HCT116 (cell line): Measurements from ENCODE around the gene RUFY2. TPM values are rescaled to one million over a fixed set of nuclear protein-coding genes. Genes with fewer than 3 reads are reported as not detected.

ENCODE experiments used
- ATAC-seq: fragments of 200-7000 bp; cut with Tn5 transposase; 2 replicates; pipeline ENCODE4 v1.9.1; 2020; ENCODE audit warnings: mild to moderate bottlenecking, moderate library complexity
- BruUV-seq: library from RNA; stranded (reverse); fragments of 400-500 nt; replicated peaks from 2 replicates; lab custom pipeline; 2021; lab: Mats Ljungman, UMichigan
- CTCF ChIA-PET: fragments of 300-600 bp; sonication (Branson Sonifier 250); formaldehyde crosslinking; loops from one replicate; lab custom pipeline; 2021; ENCODE audit warnings: antibody characterized with exemption; lab: Charles Lee
- POLR2A ChIA-PET: fragments of 300-600, 350-600 bp; sonication (Branson Sonifier 250); formaldehyde crosslinking; loops from one replicate; lab custom pipeline; 2021; ENCODE audit warnings: antibody characterized with exemption; lab: Charles Lee
- RAD21 ChIA-PET, 2 experiments: fragments of 300-600 bp; sonication (Branson Sonifier 250); formaldehyde crosslinking; loops; one replicate each; lab custom pipeline; 2023; ENCODE audit warnings: low total read pairs in 2 of 2; ENCODE audit not compliant: uncharacterized antibody in 2 of 2, unreplicated experiment in 2 of 2, low non-redundant PET in 1 of 2; lab: Charles Lee
- DNase-seq: peaks from one replicate; pipeline ENCODE4 v3.0.0-alpha.2; 2010; ENCODE audit warnings: low read depth, low spot score
- H2AFZ ChIP-seq: fragments of 200-600 bp; shearing (Covaris generic), sonication (generic); 2 replicates; pipeline ENCODE4 v1.6.1; 2017; ENCODE audit warnings: low read depth, mixed run types, mixed read lengths, antibody characterized with exemption, low read length; ENCODE audit not compliant: poor library complexity, severe bottlenecking
- H3K27ac ChIP-seq: 2 replicates; pipeline ENCODE4 v1.5.1; 2012; ENCODE audit warnings: low read depth, low read length
- H3K27me3 ChIP-seq: fragments of 200-600 bp; sonication (generic); 2 replicates; pipeline ENCODE4 v1.6.1; 2016; ENCODE audit warnings: mixed run types, low read length, mixed read lengths; ENCODE audit not compliant: insufficient read depth
- H3K36me3 ChIP-seq, 2 experiments: fragments of 200-500 bp in 1 of 2; fragments of 200-600 bp in 1 of 2; sonication (Bioruptor generic) in 1 of 2; sonication (generic) in 1 of 2; 2 replicates each; pipeline versions ENCODE4 v1.5.1 to v1.6.1; 2014 to 2016; ENCODE audit warnings: low read length in 2 of 2, inconsistent platforms in 1 of 2, mixed read lengths in 1 of 2, mixed run types in 1 of 2; ENCODE audit not compliant: insufficient read depth in 2 of 2, control insufficient read depth in 1 of 2
- H3K4me1 ChIP-seq, 2 experiments: fragments of 200-600 bp in 1 of 2; sonication (generic) in 1 of 2; 2 replicates each; pipeline versions ENCODE4 v1.5.1 to v1.6.1; 2012 to 2017; ENCODE audit warnings: low read length in 2 of 2, inconsistent platforms in 1 of 2, mild to moderate bottlenecking in 1 of 2, mixed read lengths in 1 of 2, mixed run types in 1 of 2, moderate library complexity in 1 of 2; ENCODE audit not compliant: insufficient read depth in 2 of 2, control insufficient read depth in 1 of 2
- H3K4me2 ChIP-seq: fragments of 200-600 bp; sonication (generic); 2 replicates; pipeline ENCODE4 v1.6.1; 2017; ENCODE audit warnings: mixed run types, low read length, mixed read lengths
- H3K4me3 ChIP-seq, 2 experiments: fragments of 200-600 bp in 1 of 2; sonication (generic) in 1 of 2; replicated peaks in 1 of 2; 2 replicates each; pipeline ENCODE4 v1.5.1; 2011 to 2016; ENCODE audit warnings: low read length in 2 of 2, control low read depth in 1 of 2, low read depth in 1 of 2, mild to moderate bottlenecking in 1 of 2, mixed read lengths in 1 of 2, mixed run types in 1 of 2
- H3K79me2 ChIP-seq: fragments of 200-600 bp; sonication (generic); 2 replicates; pipeline ENCODE4 v1.6.1; 2017; ENCODE audit warnings: mild to moderate bottlenecking, mixed run types, low read length, moderate library complexity, mixed read lengths; ENCODE audit not compliant: insufficient read depth
- H3K9ac ChIP-seq: fragments of 200-600 bp; sonication (generic); 2 replicates; pipeline ENCODE4 v1.6.1; 2016; ENCODE audit warnings: low read length, mixed read lengths
- H3K9me2 ChIP-seq: fragments of 200-600 bp; sonication (generic), shearing (Covaris generic); 2 replicates; pipeline ENCODE4 v1.6.1; 2017; ENCODE audit warnings: mixed run types, mild to moderate bottlenecking, moderate library complexity; ENCODE audit not compliant: insufficient read depth
- H3K9me3 ChIP-seq, 2 experiments: fragments of 200-500 bp in 1 of 2; fragments of 200-600 bp in 1 of 2; sonication (Bioruptor generic) in 1 of 2; sonication (generic) in 1 of 2; 2 replicates each; pipeline ENCODE4 v1.6.1; 2014 to 2017; ENCODE audit warnings: low read length in 2 of 2, mixed read lengths in 2 of 2, inconsistent platforms in 1 of 2, low read depth in 1 of 2, mild to moderate bottlenecking in 1 of 2, mixed run types in 1 of 2, moderate library complexity in 1 of 2; ENCODE audit not compliant: control insufficient read depth in 1 of 2, insufficient read depth in 1 of 2
- H4K20me1 ChIP-seq: fragments of 200-600 bp; sonication (generic), shearing (Covaris generic); 2 replicates; pipeline ENCODE4 v1.6.1; 2017; ENCODE audit warnings: mixed run types, mild to moderate bottlenecking, moderate library complexity; ENCODE audit not compliant: insufficient read depth
- CBX3 ChIP-seq: IDR thresholded peaks from 2 replicates; pipeline ENCODE4 v1.6.1; 2012; ENCODE audit warnings: low read depth
- CEBPB ChIP-seq: IDR thresholded peaks from 2 replicates; pipeline ENCODE4 v1.6.1; 2012; ENCODE audit warnings: low read depth
- EGR1 ChIP-seq: IDR thresholded peaks from 2 replicates; pipeline ENCODE4 v1.6.1; 2012; ENCODE audit warnings: low read depth
- EZH2 ChIP-seq: fragments of 200-600 bp; sonication (generic); IDR thresholded peaks from 2 replicates; pipeline ENCODE4 v1.6.1; 2017; ENCODE audit warnings: antibody characterized with exemption, mixed run types
- FOSL1 ChIP-seq: IDR thresholded peaks from 2 replicates; pipeline ENCODE4 v1.6.1; 2012; ENCODE audit warnings: low read depth
- JUND ChIP-seq: IDR thresholded peaks from 2 replicates; pipeline ENCODE4 v1.6.1; 2012
- POLR2A ChIP-seq: IDR thresholded peaks from 2 replicates; pipeline ENCODE4 v1.7.0; 2011; ENCODE audit warnings: borderline replicate concordance; ENCODE audit not compliant: insufficient read depth, insufficient read length; ENCODE audit errors: extremely low read depth
- POLR2AphosphoS5 ChIP-seq: IDR thresholded peaks from 2 replicates; pipeline ENCODE4 v1.6.1; 2011; ENCODE audit warnings: mild to moderate bottlenecking, low read depth, low read length, moderate library complexity
- SIN3A ChIP-seq: IDR thresholded peaks from 2 replicates; pipeline ENCODE4 v1.6.1; 2012; ENCODE audit warnings: low read depth
- SP1 ChIP-seq: IDR thresholded peaks from 2 replicates; pipeline ENCODE4 v1.6.1; 2012; ENCODE audit warnings: low read depth
- SRF ChIP-seq: IDR thresholded peaks from 2 replicates; pipeline ENCODE4 v1.6.1; 2012; ENCODE audit warnings: low read depth
- YY1 ChIP-seq: IDR thresholded peaks from 2 replicates; pipeline ENCODE4 v1.6.1; 2011; ENCODE audit warnings: low read length, low read depth, moderate library complexity, mild to moderate bottlenecking; ENCODE audit not compliant: insufficient replicate concordance; ENCODE audit errors: extremely low read depth
- ZNF274 ChIP-seq: fragments of 200-500 bp; sonication (Bioruptor generic); IDR thresholded peaks from 2 replicates; pipeline ENCODE4 v1.6.1; 2014; ENCODE audit warnings: mild to moderate bottlenecking, low read depth, low read length, inconsistent platforms
- intact Hi-C: fragments of 100-400 bp; cut with micrococcal nuclease; formaldehyde crosslinking; loops from 2 replicates; pipeline ENCODE4 v1.10.0; 2022
- total RNA-seq: library from RNA; stranded (reverse); gene quantifications from one replicate; pipeline ENCODE4 v1.2.1, GENCODE V29; 2021; ENCODE audit not compliant: unreplicated experiment
- TF ChIP-seq, protein P1 (sequence below): IDR thresholded peaks from 2 replicates; pipeline ENCODE4 v1.6.1; 2012
- TF ChIP-seq, protein P2 (sequence below), 3 experiments: fragments of 200-600 bp in 1 of 3; sonication (generic) in 1 of 3; IDR thresholded peaks in 2 of 3; conservative IDR thresholded peaks in 1 of 3; 2 replicates each; pipeline ENCODE4 v1.5.1; 2012 to 2017; ENCODE audit warnings: low read depth in 2 of 3, low read length in 2 of 3, antibody characterized with exemption in 1 of 3, borderline replicate concordance in 1 of 3, control low read depth in 1 of 3, mild to moderate bottlenecking in 1 of 3, mixed read lengths in 1 of 3, mixed run types in 1 of 3, moderate library complexity in 1 of 3; ENCODE audit not compliant: insufficient read depth in 1 of 3
- TF ChIP-seq, protein P3 (sequence below): IDR thresholded peaks from 2 replicates; pipeline ENCODE4 v1.6.1; 2011; ENCODE audit warnings: mild to moderate bottlenecking, low read length, moderate library complexity; ENCODE audit not compliant: insufficient replicate concordance; ENCODE audit errors: extremely low read depth

RUFY2 gene
- total RNA-seq, 1 experiment from 2014 or later, result 13.0 TPM

DNA sequence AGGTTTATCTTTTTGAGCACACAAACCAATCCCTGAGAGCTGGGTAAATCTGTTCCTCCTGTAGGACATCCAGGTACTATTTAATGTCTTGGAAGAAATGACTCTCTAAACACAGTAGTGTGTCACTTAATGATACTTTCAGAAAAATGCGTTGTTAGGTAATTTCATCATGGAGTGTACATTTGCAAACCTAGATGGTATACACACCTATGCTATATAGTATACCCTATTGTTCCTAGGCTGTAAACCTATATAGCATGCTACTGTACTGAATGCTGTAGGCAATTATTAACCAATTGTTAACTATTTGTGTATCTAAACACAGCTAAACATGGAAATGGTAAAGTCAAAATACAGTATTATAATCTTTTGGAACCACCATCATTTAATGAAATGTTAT lies 10.1 kb downstream of the RUFY2 start:
- CTCF ChIA-PET, result interaction anchor here (1.2 kb wide), 1 partner anchor 10 kb away, joined by 3 read pairs; the partner anchor contains the start of gene RUFY2
- Histone ChIP-seq H3K4me3 (no peak overlapping the region), H3K9me2 (no peaks in the 10 kb centered on the region), H2AFZ (no peak overlapping the region), H3K79me2 (no peaks in the 10 kb centered on the region), H3K36me3 (peaks cover 5 to 19% of the 10 kb centered on the region in 2 experiments; a peak in 2 of 4 replicates), H3K9ac (no peak overlapping the region), H3K9me3 (no peaks in the 10 kb centered on the region), H3K27ac (no peak overlapping the region), H4K20me1 (no peaks in the 10 kb centered on the region), H3K4me1 (no peaks in the 10 kb centered on the region), H3K27me3 (no peaks in the 10 kb centered on the region)
- intact Hi-C loops, result no loop called here
- RAD21 ChIA-PET, result no interaction called here
- DNase-seq (no peak), ATAC-seq (no peak)
- TF ChIP-seq SIN3A (no peak), POLR2A (no peak), CEBPB (no peak), JUND (no peak), SRF (no peak), EGR1 (no peak), EZH2 (no peak), FOSL1 (no peak), POLR2AphosphoS5 (no peak), CBX3 (no peak), YY1 (no peak), SP1 (no peak), ZNF274 (no peak)
- TF ChIP-seq, protein P1, sequence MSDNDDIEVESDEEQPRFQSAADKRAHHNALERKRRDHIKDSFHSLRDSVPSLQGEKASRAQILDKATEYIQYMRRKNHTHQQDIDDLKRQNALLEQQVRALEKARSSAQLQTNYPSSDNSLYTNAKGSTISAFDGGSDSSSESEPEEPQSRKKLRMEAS, result no peak
- TF ChIP-seq, protein P2, sequence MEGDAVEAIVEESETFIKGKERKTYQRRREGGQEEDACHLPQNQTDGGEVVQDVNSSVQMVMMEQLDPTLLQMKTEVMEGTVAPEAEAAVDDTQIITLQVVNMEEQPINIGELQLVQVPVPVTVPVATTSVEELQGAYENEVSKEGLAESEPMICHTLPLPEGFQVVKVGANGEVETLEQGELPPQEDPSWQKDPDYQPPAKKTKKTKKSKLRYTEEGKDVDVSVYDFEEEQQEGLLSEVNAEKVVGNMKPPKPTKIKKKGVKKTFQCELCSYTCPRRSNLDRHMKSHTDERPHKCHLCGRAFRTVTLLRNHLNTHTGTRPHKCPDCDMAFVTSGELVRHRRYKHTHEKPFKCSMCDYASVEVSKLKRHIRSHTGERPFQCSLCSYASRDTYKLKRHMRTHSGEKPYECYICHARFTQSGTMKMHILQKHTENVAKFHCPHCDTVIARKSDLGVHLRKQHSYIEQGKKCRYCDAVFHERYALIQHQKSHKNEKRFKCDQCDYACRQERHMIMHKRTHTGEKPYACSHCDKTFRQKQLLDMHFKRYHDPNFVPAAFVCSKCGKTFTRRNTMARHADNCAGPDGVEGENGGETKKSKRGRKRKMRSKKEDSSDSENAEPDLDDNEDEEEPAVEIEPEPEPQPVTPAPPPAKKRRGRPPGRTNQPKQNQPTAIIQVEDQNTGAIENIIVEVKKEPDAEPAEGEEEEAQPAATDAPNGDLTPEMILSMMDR (IDR thresholded peaks at IDR 0.05 in 2 of 3, conservative IDR thresholded peaks at IDR 0.05 in 1 of 3; ENCODE audit: borderline replicate concordance in 1 of 3, insufficient read depth in 1 of 3, low read depth in 2 of 3, low read length in 2 of 3), result no peak
- TF ChIP-seq, protein P3, sequence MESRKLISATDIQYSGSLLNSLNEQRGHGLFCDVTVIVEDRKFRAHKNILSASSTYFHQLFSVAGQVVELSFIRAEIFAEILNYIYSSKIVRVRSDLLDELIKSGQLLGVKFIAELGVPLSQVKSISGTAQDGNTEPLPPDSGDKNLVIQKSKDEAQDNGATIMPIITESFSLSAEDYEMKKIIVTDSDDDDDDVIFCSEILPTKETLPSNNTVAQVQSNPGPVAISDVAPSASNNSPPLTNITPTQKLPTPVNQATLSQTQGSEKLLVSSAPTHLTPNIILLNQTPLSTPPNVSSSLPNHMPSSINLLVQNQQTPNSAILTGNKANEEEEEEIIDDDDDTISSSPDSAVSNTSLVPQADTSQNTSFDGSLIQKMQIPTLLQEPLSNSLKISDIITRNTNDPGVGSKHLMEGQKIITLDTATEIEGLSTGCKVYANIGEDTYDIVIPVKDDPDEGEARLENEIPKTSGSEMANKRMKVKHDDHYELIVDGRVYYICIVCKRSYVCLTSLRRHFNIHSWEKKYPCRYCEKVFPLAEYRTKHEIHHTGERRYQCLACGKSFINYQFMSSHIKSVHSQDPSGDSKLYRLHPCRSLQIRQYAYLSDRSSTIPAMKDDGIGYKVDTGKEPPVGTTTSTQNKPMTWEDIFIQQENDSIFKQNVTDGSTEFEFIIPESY, result no peak
- TF ChIP-seq, all 23 proteins: peak for 0
- no TSS peak for BruUV-seq
- POLR2A ChIA-PET, result no interaction called here
- H3K4me2 ChIP-seq, result no peak overlapping the region
